K562 (cell line): Measurements from ENCODE around the gene MBD3L4. TPM values are rescaled to one million over a fixed set of nuclear protein-coding genes. Genes with fewer than 3 reads are reported as not detected.

Source experiments
- ASH1L ChIP-seq: fragments of 450-650 bp; IDR thresholded peaks from 2 replicates; pipeline ENCODE4 v1.6.1; 2018; ENCODE audit warnings: borderline replicate concordance, mild to moderate bottlenecking, low read depth; ENCODE audit not compliant: partially characterized antibody
- CBX5 ChIP-seq: IDR thresholded peaks from 2 replicates; pipeline ENCODE4 v1.6.1; 2014; ENCODE audit warnings: low read depth, borderline replicate concordance
- CHCHD3 ChIP-seq: fragments of 250-450 bp; sonication (Bioruptor Pico); IDR thresholded peaks from 2 replicates; pipeline ENCODE4 v2.1.2; 2022; ENCODE audit warnings: mild to moderate bottlenecking
- GABPB1 ChIP-seq: sonication (generic); formaldehyde crosslinking; IDR thresholded peaks from 2 replicates; pipeline ENCODE4 v1.8.0; 2022; ENCODE audit warnings: mild to moderate bottlenecking, missing genetic modification reagents
- HDAC2 ChIP-seq: fragments of 450-650 bp; IDR thresholded peaks from 2 replicates; pipeline ENCODE4 v1.6.1; 2016; ENCODE audit warnings: mild to moderate bottlenecking
- HDAC3 ChIP-seq: fragments of 450-650 bp; IDR thresholded peaks from 2 replicates; pipeline ENCODE4 v1.6.1; 2018; ENCODE audit warnings: borderline replicate concordance, mild to moderate bottlenecking, moderate library complexity; ENCODE audit not compliant: partially characterized antibody
- HMG20A ChIP-seq: fragments of 450-650 bp; formaldehyde crosslinking; conservative IDR thresholded peaks from 2 replicates; pipeline ENCODE4 v1.4.0; 2020; ENCODE audit warnings: mild to moderate bottlenecking, mixed read lengths
- KDM5B ChIP-seq: fragments of 200-600 bp; sonication (generic); IDR thresholded peaks from 2 replicates; pipeline ENCODE4 v1.6.1; 2012; ENCODE audit warnings: low read depth, mild to moderate bottlenecking, moderate library complexity, low read length, control low read depth, inconsistent platforms; ENCODE audit not compliant: insufficient replicate concordance
- NFIC ChIP-seq: fragments of 450-650 bp; IDR thresholded peaks from 2 replicates; pipeline ENCODE4 v1.6.1; 2017; ENCODE audit warnings: mild to moderate bottlenecking, inconsistent platforms
- PCBP2 ChIP-seq: fragments of 200-400 bp; formaldehyde crosslinking; IDR thresholded peaks from 2 replicates; pipeline ENCODE4 v1.6.1; 2018; ENCODE audit warnings: low read length, low read depth, mild to moderate bottlenecking, moderate library complexity; ENCODE audit not compliant: poor library complexity, severe bottlenecking
- PTTG1 ChIP-seq: fragments of 450-650 bp; IDR thresholded peaks from 2 replicates; pipeline ENCODE4 v1.6.1; 2016; ENCODE audit warnings: low read depth, mild to moderate bottlenecking, missing genetic modification characterization, missing compliant biosample characterization
- SREBF1 ChIP-seq: fragments of 150-350 bp; IDR thresholded peaks from 2 replicates; pipeline ENCODE4 v1.6.1; 2014; ENCODE audit warnings: antibody characterized with exemption, low read depth, low read length, borderline replicate concordance
- SRF ChIP-seq, 2 experiments: fragments of 250-450, 450-650 bp in 1 of 2; sonication (Bioruptor Pico) in 1 of 2; sonication (generic) in 1 of 2; formaldehyde crosslinking; IDR thresholded peaks; 2 replicates each; pipeline versions ENCODE4 v1.5.0 to v1.5.1; 2020 to 2022; ENCODE audit warnings: mild to moderate bottlenecking in 1 of 2, missing genetic modification reagents in 1 of 2
- STAG1 ChIP-seq: sonication (generic); formaldehyde crosslinking; IDR thresholded peaks from 2 replicates; pipeline ENCODE4 v1.5.0; 2020; ENCODE audit warnings: missing genetic modification reagents, borderline replicate concordance
- ZNF140 ChIP-seq: fragments of 250-450 bp; sonication (Bioruptor Pico); IDR thresholded peaks from 2 replicates; pipeline ENCODE4 v1.8.0; 2021; ENCODE audit warnings: moderate library complexity, mild to moderate bottlenecking, inconsistent platforms
- ZNF766 ChIP-seq: fragments of 200-800 bp; sonication (Bioruptor generic); conservative IDR thresholded peaks from 2 replicates; pipeline ENCODE4 v1.6.1; 2016; ENCODE audit warnings: missing genetic modification characterization, missing compliant biosample characterization
- ZSCAN32 ChIP-seq: fragments of 450-650 bp; formaldehyde crosslinking; IDR thresholded peaks from 2 replicates; pipeline ENCODE4 v1.4.0; 2020; ENCODE audit warnings: mild to moderate bottlenecking, moderate library complexity
- polyA plus RNA-seq, 8 experiments: library from polyadenylated mRNA; depleted of rRNA in 4 of 8; stranded (reverse) in 5 of 8; unstranded in 3 of 8; fragments of >200 nt; fragmentation: Nextera tagmentation in 2 of 8; fragmentation: Illumina TruSeq in 1 of 8; extraction: Ambion mirVana in 2 of 8; extraction: Trizol in 1 of 8; gene quantifications; 2 replicates each; pipeline versions ENCODE4 v1.2.1 to v1.2.3, GENCODE V29; 2011 to 2014; ENCODE audit warnings: inconsistent platforms in 1 of 8, missing spikeins in 1 of 8
- total RNA-seq, 7 experiments: library from RNA; depleted of rRNA in 6 of 7; stranded (reverse); fragments of >200 nt in 6 of 7; fragmentation: Illumina TruSeq in 2 of 7; extraction: Trizol in 2 of 7; gene quantifications; 2 replicates each; pipeline versions ENCODE4 v1.2.1 to v1.2.3, GENCODE V29; 2011 to 2021; ENCODE audit warnings: low replicate concordance in 1 of 7
- TF ChIP-seq, protein P1 (sequence below): sonication (generic); formaldehyde crosslinking; IDR thresholded peaks from 2 replicates; pipeline ENCODE4 v1.8.0; 2023; ENCODE audit warnings: missing genetic modification reagents, mild to moderate bottlenecking, borderline replicate concordance
- TF ChIP-seq, protein P2 (sequence below): fragments of 450-650 bp; IDR thresholded peaks from 2 replicates; pipeline ENCODE4 v1.6.1; 2018; ENCODE audit not compliant: partially characterized antibody

MBD3L4 gene
- total and polyA plus RNA-seq, 9 of the 15 experiments (the other 6 are each of a cell fraction or from before 2014, with no cell fraction given): not detected

DNA sequence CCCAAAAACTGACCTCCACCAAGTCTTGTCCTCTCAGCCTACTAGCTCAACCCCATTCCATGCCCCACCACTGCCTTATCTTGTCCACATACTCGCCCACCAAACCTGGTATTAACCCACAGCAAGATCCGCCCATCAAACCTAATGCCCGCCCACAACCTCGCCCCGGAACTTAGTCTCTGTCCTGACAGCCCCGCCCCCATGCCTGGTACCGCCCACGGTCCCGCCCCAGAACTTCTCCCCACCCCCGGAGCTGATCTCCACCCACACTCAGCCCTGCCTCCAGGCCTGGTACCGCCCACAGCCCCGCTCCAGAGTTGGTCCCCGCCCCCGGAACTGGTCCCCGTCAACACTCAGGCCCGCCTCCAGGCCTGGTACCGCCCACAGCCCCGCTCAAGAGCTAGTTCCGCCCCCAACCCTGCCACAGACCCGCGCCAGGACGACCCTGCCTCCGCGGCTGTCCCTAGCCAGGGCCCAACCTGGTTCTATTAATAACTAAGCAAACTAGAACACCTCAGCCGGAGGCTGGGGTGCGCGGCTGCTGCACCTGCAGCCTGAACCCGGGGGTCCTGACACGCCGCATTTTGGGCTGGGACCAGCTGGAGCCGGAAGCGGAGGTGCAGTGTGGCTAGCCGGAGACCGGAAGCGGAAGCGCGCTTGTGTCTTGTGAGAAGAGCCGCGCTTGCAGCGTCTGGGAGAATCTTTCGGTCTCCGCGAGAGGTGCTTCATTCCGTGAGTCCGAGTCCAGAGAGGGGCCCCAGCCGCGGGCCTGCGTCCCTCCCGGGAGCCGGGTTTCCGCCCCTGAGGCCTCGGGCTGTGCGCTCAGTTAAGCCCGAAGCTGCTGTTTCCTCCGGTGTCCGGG lies 29.3 kb upstream of the MBD3L4 start, which contains the start of gene ZNF557 (continued):
- TF ChIP-seq, protein P1, sequence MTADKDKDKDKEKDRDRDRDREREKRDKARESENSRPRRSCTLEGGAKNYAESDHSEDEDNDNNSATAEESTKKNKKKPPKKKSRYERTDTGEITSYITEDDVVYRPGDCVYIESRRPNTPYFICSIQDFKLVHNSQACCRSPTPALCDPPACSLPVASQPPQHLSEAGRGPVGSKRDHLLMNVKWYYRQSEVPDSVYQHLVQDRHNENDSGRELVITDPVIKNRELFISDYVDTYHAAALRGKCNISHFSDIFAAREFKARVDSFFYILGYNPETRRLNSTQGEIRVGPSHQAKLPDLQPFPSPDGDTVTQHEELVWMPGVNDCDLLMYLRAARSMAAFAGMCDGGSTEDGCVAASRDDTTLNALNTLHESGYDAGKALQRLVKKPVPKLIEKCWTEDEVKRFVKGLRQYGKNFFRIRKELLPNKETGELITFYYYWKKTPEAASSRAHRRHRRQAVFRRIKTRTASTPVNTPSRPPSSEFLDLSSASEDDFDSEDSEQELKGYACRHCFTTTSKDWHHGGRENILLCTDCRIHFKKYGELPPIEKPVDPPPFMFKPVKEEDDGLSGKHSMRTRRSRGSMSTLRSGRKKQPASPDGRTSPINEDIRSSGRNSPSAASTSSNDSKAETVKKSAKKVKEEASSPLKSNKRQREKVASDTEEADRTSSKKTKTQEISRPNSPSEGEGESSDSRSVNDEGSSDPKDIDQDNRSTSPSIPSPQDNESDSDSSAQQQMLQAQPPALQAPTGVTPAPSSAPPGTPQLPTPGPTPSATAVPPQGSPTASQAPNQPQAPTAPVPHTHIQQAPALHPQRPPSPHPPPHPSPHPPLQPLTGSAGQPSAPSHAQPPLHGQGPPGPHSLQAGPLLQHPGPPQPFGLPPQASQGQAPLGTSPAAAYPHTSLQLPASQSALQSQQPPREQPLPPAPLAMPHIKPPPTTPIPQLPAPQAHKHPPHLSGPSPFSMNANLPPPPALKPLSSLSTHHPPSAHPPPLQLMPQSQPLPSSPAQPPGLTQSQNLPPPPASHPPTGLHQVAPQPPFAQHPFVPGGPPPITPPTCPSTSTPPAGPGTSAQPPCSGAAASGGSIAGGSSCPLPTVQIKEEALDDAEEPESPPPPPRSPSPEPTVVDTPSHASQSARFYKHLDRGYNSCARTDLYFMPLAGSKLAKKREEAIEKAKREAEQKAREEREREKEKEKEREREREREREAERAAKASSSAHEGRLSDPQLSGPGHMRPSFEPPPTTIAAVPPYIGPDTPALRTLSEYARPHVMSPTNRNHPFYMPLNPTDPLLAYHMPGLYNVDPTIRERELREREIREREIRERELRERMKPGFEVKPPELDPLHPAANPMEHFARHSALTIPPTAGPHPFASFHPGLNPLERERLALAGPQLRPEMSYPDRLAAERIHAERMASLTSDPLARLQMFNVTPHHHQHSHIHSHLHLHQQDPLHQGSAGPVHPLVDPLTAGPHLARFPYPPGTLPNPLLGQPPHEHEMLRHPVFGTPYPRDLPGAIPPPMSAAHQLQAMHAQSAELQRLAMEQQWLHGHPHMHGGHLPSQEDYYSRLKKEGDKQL (CRISPR knock-in tag): no peak
- no peak for TF ChIP-seq CBX5
- TF ChIP-seq SREBF1: no peak
- TF ChIP-seq SRF (CRISPR knock-in tag; IDR thresholded peaks at IDR 0.05): no peak
- TF ChIP-seq ASH1L: peak; percentile 47
- TF ChIP-seq PCBP2: no peak
- no peak for TF ChIP-seq ZNF766 (CRISPR knock-in tag)
- TF ChIP-seq NFIC: peak; percentile 55
- TF ChIP-seq ZSCAN32: no peak
- peak; percentile 77 for TF ChIP-seq HDAC2
- TF ChIP-seq KDM5B: peak; percentile 84
- no peak for TF ChIP-seq PTTG1 (tag)
- TF ChIP-seq HMG20A (CRISPR knock-in tag): no peak
- TF ChIP-seq HDAC3: no peak
- TF ChIP-seq, protein P2, sequence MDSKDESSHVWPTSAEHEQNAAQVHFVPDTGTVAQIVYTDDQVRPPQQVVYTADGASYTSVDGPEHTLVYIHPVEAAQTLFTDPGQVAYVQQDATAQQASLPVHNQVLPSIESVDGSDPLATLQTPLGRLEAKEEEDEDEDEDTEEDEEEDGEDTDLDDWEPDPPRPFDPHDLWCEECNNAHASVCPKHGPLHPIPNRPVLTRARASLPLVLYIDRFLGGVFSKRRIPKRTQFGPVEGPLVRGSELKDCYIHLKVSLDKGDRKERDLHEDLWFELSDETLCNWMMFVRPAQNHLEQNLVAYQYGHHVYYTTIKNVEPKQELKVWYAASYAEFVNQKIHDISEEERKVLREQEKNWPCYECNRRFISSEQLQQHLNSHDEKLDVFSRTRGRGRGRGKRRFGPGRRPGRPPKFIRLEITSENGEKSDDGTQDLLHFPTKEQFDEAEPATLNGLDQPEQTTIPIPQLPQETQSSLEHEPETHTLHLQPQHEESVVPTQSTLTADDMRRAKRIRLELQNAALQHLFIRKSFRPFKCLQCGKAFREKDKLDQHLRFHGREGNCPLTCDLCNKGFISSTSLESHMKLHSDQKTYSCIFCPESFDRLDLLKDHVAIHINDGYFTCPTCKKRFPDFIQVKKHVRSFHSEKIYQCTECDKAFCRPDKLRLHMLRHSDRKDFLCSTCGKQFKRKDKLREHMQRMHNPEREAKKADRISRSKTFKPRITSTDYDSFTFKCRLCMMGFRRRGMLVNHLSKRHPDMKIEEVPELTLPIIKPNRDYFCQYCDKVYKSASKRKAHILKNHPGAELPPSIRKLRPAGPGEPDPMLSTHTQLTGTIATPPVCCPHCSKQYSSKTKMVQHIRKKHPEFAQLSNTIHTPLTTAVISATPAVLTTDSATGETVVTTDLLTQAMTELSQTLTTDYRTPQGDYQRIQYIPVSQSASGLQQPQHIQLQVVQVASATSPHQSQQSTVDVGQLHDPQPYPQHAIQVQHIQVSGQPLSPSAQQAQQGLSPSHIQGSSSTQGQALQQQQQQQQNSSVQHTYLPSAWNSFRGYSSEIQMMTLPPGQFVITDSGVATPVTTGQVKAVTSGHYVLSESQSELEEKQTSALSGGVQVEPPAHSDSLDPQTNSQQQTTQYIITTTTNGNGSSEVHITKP: no peak
- TF ChIP-seq CHCHD3: no peak
- no peak for TF ChIP-seq ZNF140
- TF ChIP-seq STAG1 (CRISPR knock-in tag): no peak
- TF ChIP-seq GABPB1: peak; percentile 92
